ENCODE results near the gene TBXAS1.

TBXAS1 gene

GRCh38 chr7:139992353-139993044 is 163.4 kb downstream of the TBXAS1 start:
- TF ChIP-seq GATA1 (IDR thresholded peaks at IDR 0.05; ENCODE audit: low read depth, low read length): no peak
- no peak for TF ChIP-seq POLR2A (IDR thresholded peaks at IDR 0.05; ENCODE audit: low read length)
- no peak for DNase-seq

DNA sequence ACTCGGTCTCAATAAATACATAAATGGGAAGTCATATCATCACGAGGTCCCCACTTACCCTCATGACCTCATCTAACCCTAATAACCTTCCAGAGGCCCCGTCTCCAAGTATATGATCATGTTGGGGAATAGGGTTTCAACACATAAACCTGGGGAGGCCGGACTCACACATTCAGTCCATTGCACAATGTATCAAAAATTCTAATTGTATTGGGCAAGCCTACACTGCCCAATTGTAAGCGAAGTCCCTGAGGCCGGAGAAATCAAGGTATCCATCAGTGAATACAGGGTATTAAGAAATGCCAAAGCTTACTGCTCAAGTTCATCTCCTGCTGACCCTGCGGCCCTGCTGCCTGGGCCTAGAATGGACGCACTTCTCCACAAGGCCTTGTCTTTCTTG is 164.1 kb downstream of the TBXAS1 start:
- DNase-seq: no peak
- TF ChIP-seq GATA1 (IDR thresholded peaks at IDR 0.05; ENCODE audit: low read depth, low read length) (no peak), POLR2A (IDR thresholded peaks at IDR 0.05; ENCODE audit: low read length) (no peak)

DNA sequence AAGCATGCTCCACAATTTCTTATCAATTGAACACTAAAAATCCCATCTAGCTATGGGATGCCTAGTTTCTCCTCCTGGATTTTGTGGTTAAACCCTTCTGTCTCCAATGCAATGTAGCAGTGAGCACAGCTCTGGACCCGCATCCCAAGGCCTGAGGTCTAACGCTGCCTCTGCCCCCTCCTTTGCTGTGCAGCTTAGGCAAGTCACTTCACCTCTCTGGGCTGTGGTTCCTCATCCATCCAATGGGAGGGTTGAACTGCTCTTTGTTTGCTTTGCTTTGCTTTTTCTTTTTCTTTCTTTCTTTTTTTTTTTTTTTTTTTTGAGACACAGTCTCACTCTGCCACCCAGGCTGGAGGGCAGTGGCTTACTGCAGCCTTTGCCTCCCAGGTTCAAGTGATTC is 164.5 kb downstream of the TBXAS1 start:
- no peak for DNase-seq
- TF ChIP-seq GATA1 (IDR thresholded peaks at IDR 0.05; ENCODE audit: low read depth, low read length) (no peak), POLR2A (IDR thresholded peaks at IDR 0.05; ENCODE audit: low read length) (no peak)

DNA sequence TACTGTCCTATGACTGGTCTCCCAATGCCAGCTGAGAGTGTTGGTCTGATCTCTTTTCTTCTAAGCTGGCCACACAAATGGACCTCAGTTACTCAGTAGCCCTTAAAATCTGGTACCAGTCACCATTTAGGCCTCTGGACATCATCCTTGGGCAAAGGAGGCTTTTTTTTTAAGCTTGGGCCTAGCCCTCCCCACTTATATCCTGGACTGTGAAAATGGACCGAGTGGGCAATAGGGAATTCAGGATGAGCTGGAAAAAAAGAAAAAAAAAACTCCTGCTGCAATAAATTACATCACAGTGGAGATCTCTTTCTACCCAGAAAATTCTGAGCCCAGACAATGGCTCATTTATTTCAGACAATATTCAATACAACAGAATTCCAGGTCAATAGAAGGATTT is 165.3 kb downstream of the TBXAS1 start:
- TF ChIP-seq GATA1 (IDR thresholded peaks at IDR 0.05; ENCODE audit: low read depth, low read length) (no peak), POLR2A (IDR thresholded peaks at IDR 0.05; ENCODE audit: low read length) (no peak)
- no peak for DNase-seq

DNA sequence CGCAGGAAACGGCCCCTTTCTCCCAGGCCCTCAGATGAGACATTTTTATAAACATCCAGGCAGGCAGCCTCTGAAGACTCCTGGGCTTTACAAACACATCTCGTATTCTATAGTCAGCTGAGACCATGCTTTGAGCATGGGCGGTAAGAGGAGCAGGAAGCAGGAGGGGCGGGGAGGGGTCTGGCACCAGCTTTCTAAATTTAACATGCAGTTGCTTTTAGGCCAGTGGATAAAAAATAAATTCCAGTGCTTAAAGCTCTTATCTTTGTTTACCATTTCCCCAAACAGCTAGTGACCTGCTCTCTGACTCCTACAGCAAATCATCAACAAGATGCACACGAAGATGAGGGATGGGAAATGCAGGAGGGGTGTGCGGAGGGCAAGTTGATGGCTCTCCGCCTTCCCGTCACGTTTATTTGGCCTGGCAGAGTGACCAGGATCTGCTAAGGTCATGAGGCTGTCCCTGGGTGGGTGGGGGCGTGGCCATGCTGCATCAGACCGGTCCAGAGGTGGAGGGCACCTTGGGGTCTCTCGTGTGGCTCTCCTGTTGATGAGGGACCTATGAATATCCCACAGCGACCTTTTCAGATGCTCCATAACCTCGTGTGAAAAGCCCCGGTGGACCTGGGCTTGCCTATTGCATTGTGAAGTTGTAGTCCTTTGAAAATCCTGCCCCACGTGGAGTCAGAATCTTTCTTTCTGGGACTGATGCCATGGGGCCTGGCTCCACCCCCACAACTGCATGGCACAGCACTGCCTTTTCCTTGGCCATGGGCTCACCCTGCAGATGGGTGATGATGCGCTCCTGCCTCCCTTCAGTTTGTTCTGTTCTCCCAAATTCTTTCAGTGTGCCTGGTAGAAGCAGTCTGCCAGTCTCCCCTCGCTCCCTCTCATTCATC is 166.2 kb downstream of the TBXAS1 start:
- DNase-seq: no peak
- TF ChIP-seq POLR2A (IDR thresholded peaks at IDR 0.05; ENCODE audit: low read length): no peak
- TF ChIP-seq GATA1 (IDR thresholded peaks at IDR 0.05; ENCODE audit: low read depth, low read length): no peak

DNA sequence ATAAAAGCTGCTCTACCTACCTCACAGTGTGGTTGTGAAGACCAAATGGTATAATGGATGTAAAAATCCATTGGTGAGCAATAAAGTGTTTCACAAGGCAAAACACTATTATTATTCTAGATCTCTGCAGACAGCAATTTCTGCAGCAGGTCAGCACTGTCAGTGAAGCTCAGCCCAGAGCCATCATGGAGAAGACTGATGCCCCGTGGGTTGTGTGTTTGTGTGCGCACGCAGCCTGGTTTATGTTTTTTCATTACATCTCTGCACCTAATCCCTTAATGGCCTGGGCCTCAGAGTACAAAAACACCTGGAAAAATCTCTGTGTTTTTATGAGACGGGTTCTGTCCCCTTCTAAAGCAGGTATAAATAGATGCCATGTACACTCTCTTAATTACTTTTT is 169.5 kb downstream of the TBXAS1 start:
- TF ChIP-seq GATA1 (IDR thresholded peaks at IDR 0.05; ENCODE audit: low read depth, low read length): no peak
- TF ChIP-seq POLR2A (IDR thresholded peaks at IDR 0.05; ENCODE audit: low read length): no peak
- DNase-seq: no peak

DNA sequence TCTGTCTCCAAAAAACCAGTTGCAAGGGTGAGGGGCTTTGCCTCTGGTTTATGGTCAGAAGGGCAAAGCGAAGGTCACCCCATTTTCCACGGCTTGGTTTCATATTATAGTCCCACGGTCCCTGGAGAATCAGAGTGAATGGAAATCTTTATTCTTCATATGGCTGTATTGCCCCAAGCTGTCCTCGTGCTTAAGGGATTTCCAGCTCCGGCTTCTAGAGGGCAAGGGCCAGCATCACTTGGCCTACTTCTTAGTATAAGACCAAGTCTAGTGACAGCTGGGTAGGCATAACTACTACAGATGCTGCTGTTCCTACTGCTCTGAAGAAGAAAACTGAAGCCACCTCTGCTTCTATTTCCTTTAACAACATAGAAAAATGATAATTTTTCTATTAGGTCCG is 170.5 kb downstream of the TBXAS1 start:
- TF ChIP-seq GATA1 (IDR thresholded peaks at IDR 0.05; ENCODE audit: low read depth, low read length) (no peak), POLR2A (IDR thresholded peaks at IDR 0.05; ENCODE audit: low read length) (no peak)
- DNase-seq: no peak

DNA sequence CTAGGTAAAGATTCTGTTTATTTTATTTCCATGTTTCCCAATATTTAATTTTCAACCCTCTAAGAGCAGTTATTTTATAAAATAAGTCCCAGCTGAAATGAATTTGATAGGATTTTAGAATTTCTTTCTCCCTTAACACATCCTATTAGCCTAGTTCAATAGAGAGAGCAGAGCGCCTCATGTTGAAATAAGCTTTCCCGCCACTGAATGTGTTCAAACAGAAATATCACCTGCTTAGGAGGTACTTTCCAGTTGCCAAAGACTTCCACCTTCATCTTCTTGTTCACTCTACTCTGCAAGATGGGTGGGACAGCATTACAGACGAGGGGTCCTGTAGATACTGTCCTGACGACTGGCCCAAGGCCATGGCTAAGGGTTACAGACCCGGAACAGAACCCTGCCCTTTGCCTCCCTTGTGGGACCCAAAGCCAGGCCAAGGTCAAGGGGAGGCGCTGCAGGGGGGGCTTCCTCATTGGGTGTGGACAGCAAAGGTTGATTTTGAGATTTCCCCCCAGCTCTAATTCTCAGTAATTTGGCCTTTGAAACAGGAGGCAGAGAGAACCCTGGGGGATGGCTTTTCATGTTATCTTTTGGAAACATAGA is 171.7 kb downstream of the TBXAS1 start:
- DNase-seq: no peak
- TF ChIP-seq POLR2A (IDR thresholded peaks at IDR 0.05; ENCODE audit: low read length) (no peak), GATA1 (IDR thresholded peaks at IDR 0.05; ENCODE audit: low read depth, low read length) (no peak)

GRCh38 chr7:140003913-140004382 is 174.9 kb downstream of the TBXAS1 start:
- DNase-seq: peak; percentile 60 to 72
- TF ChIP-seq GATA1 (IDR thresholded peaks at IDR 0.05; ENCODE audit: low read depth, low read length) (no peak), POLR2A (IDR thresholded peaks at IDR 0.05; ENCODE audit: low read length) (no peak)

GRCh38 chr7:140004672-140005071 is 175.6 kb downstream of the TBXAS1 start:
- TF ChIP-seq POLR2A (IDR thresholded peaks at IDR 0.05; ENCODE audit: low read length) (no peak), GATA1 (IDR thresholded peaks at IDR 0.05; ENCODE audit: low read depth, low read length) (no peak)
- DNase-seq: no peak

DNA sequence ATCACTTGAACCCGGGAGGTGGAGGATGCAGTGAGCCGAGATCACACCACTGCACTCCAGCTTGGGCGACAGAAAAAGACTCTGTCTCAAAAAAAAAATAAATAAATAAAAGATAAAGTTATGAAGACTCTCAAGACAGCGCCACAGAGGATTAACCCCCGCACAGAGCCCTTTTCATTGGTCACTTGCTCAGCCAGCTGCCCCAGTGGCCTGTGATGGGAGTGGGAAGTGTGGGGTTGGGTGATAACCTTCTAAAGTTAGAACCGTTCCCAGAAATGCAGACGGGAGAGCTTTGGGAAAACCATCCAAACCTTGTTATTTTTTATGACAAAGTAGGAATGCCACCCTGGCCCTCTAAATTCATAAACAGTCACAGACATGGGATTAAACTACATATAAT is 176.3 kb downstream of the TBXAS1 start:
- TF ChIP-seq GATA1 (IDR thresholded peaks at IDR 0.05; ENCODE audit: low read depth, low read length) (no peak), POLR2A (IDR thresholded peaks at IDR 0.05; ENCODE audit: low read length) (no peak)

DNA sequence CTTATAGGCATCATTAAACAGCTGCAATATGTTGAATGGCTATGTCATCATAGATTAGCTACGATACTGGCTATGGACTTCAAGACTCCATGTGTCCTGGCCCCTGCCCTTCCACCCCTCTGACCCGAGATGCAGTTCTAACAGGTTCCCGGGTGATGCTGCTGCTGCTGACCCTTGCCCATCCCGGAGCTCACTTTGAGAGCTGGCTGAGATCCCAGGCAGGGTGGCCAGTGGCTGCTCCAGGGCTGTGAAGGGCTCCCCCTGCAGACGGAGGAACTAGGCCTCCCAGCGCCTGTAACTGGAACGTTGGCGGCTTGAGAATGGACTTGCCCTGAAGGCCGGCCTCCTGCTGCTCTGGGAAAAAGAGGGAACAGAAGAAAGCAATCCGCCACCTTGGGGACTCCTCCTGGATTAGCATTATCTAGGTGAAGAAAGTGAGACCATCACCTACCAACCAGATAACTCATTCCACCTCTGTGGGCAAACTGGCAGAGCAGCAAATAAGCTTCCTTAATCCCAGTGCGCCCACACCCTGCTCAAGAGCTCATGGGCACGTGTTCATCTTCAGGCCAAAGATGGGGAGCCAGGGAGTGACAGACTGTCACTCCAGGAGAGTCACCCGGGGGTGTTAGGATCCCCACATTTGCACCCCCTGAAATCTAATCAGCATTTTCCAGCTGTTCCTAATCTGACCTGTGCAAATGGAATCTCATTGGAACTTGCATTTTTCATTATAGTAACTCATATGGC is 176.9 kb downstream of the TBXAS1 start:
- peak; percentile 18 to 38 for DNase-seq
- no peak for TF ChIP-seq GATA1 (IDR thresholded peaks at IDR 0.05; ENCODE audit: low read depth, low read length)
- no peak for TF ChIP-seq POLR2A (IDR thresholded peaks at IDR 0.05; ENCODE audit: low read length)

More for the DNA sequence above, 176.3 kb downstream of the TBXAS1 start:
- DNase-seq: no peak

- no peak for DNase-seq
- no peak for TF ChIP-seq GATA1 (IDR thresholded peaks at IDR 0.05; ENCODE audit: low read depth, low read length)
- no peak for TF ChIP-seq POLR2A (IDR thresholded peaks at IDR 0.05; ENCODE audit: low read length)
Measured at GRCh38 chr7:140006600-140006999, 177.5 kb downstream of the TBXAS1 start.

All from erythroblast (primary cell).